ENCODE data around the gene RBM14.
"Not testable (repeated sequence)": the region's sequence is repeated elsewhere in the genome, so short reads cannot be mapped to it uniquely, and the experiment has no call there.

The RBM14 gene

GRCh38 chr11:66638177-66639065 lies 22.0 kb downstream of the RBM14 start, which contains the start of gene RBM4:
Gene RBM4, plus strand, starts transcription at chr11:66638703. Its CDS starts 1,009 bp downstream, at chr11:66639712.
- DNase-seq = peak; percentile 98

GRCh38 chr11:66639066-66639813 lies 22.8 kb downstream of the RBM14 start:
- no peak for DNase-seq

GRCh38 chr11:66639814-66640340 lies 23.4 kb downstream of the RBM14 start:
- not testable (repeated sequence) for DNase-seq

- no peak for DNase-seq
These were observed 25.4 kb downstream of the RBM14 start for GRCh38 chr11:66641834-66642233.

GRCh38 chr11:66643745-66644437 lies 27.5 kb downstream of the RBM14 start:
- no peak for DNase-seq

- DNase-seq = no peak
These were observed 30.4 kb downstream of the RBM14 start for GRCh38 chr11:66646828-66647227.

- no peak for DNase-seq
These were observed 33.5 kb downstream of the RBM14 start for GRCh38 chr11:66649903-66650302.

- DNase-seq = no peak
These were observed 34.6 kb downstream of the RBM14 start for GRCh38 chr11:66651016-66651415.

GRCh38 chr11:66652651-66653050 lies 36.2 kb downstream of the RBM14 start:
- no peak for DNase-seq

- DNase-seq = no peak
These were observed 36.7 kb downstream of the RBM14 start for GRCh38 chr11:66653123-66653522.

- DNase-seq = no peak
These were observed 43.3 kb downstream of the RBM14 start for GRCh38 chr11:66659763-66660162.

- DNase-seq = no peak
These were observed 47.4 kb downstream of the RBM14 start for GRCh38 chr11:66663741-66664296.

GRCh38 chr11:66665369-66665768 lies 48.9 kb downstream of the RBM14 start:
- DNase-seq = no peak

- DNase-seq = no peak
These were observed 54.4 kb downstream of the RBM14 start for GRCh38 chr11:66670816-66671215.

GRCh38 chr11:66674964-66675602 lies 58.7 kb downstream of the RBM14 start:
- no peak for DNase-seq

GRCh38 chr11:66676282-66676919 lies 60.0 kb downstream of the RBM14 start:
- DNase-seq = no peak
